ENCODE data around the gene NAALADL2. TPM values are rescaled to one million over a fixed set of nuclear protein-coding genes. Genes with fewer than 3 reads are reported as not detected.

The NAALADL2 gene
- total RNA-seq, 1 donor = 54.5 TPM

DNA sequence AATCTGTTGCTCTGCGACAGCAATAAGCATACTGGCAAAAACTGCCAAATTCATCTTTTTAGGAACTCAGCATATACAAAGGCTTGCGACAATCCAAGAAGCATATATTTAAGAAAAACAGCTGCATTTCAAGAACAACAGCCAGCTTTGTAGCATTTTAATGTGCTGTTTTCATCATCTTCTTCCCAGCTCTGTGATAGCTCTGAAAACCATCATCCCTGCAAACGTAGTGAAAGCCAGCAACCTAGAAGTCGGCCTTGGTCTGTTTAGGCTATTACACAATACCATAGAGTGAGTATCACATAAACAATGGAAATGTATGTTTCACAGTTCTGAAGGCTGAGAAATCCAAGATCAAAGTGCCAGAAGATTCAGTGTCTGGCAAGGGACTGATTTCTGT lies 187.5 kb downstream of the NAALADL2 start:
- peak; percentile 11 for DNase-seq (ENCODE audit: low read depth)

DNA sequence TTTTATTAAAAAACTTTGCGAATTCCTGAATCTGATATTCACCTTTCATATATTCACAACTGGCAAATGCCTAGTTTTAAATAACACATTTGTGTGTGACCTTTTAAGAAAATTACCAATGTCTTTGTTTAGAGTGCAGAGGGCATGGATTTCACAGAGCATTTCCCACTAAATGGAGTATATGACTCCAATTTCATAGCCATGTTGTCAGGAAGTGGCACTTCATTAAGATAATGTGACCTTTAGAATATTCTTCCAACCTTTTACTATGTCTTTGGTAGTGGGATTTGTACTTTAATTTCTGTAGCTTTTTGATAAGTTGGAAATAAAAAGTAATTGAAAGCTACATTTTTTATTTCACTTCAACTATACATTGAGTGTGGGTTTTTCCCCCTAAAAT lies 188.7 kb downstream of the NAALADL2 start:
- TF ChIP-seq, protein P1, sequence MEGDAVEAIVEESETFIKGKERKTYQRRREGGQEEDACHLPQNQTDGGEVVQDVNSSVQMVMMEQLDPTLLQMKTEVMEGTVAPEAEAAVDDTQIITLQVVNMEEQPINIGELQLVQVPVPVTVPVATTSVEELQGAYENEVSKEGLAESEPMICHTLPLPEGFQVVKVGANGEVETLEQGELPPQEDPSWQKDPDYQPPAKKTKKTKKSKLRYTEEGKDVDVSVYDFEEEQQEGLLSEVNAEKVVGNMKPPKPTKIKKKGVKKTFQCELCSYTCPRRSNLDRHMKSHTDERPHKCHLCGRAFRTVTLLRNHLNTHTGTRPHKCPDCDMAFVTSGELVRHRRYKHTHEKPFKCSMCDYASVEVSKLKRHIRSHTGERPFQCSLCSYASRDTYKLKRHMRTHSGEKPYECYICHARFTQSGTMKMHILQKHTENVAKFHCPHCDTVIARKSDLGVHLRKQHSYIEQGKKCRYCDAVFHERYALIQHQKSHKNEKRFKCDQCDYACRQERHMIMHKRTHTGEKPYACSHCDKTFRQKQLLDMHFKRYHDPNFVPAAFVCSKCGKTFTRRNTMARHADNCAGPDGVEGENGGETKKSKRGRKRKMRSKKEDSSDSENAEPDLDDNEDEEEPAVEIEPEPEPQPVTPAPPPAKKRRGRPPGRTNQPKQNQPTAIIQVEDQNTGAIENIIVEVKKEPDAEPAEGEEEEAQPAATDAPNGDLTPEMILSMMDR (IDR thresholded peaks at IDR 0.05; ENCODE audit: insufficient read depth, low read length) = no peak
- no peak for DNase-seq (ENCODE audit: low read depth)
- H3K4me3 ChIP-seq (ENCODE audit: low read depth, low read length) = no peak overlapping the region

More for the DNA sequence above, 187.5 kb downstream of the NAALADL2 start:
- no peak overlapping the region for H3K4me3 ChIP-seq (ENCODE audit: low read depth, low read length)
- TF ChIP-seq, protein P1 (IDR thresholded peaks at IDR 0.05; ENCODE audit: insufficient read depth, low read length) = no peak

DNA sequence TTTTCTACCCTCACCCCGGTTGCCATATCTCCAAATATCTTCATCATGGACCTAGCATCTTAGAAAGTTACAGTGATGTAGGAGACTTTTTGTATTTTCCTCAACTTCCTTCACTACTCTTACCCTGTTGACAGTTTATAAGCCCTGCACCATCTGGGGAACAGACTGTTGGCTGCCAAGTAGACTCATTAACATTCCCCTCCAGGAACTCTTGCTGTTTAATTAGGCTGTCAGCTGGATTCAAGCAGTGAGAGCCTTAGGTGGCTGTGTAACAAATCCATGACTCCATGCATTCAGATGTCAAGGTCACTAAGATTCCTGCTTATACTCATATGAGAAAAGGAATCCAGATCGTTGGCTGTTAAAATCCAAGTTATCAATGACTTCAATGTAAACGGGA lies 198.3 kb downstream of the NAALADL2 start:
- DNase-seq (ENCODE audit: low read depth) = no peak
- TF ChIP-seq, protein P1 (IDR thresholded peaks at IDR 0.05; ENCODE audit: insufficient read depth, low read length) = no peak
- no peak overlapping the region for H3K4me3 ChIP-seq (ENCODE audit: low read depth, low read length)

DNA sequence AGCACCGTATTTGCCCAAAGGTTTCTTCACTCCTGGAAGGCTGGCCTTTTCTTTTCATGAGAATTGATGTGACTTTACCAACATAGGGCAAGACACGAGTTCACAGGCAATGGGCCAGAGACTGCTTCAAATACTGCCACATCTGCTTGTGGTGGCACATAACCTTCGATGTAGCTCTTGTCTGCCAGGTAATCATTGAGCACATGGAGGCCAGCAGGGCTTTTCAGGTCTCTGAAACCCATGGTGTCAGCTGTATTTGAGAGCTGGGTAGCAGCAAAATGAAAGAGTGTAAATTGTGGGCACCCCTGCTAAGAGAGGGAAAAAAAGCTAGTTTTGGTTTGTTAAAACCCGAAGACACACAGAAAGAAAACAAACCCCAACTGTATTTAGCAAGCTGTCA lies 200.7 kb downstream of the NAALADL2 start:
- no peak for DNase-seq (ENCODE audit: low read depth)
- TF ChIP-seq, protein P1 (IDR thresholded peaks at IDR 0.05; ENCODE audit: insufficient read depth, low read length) = no peak

DNA sequence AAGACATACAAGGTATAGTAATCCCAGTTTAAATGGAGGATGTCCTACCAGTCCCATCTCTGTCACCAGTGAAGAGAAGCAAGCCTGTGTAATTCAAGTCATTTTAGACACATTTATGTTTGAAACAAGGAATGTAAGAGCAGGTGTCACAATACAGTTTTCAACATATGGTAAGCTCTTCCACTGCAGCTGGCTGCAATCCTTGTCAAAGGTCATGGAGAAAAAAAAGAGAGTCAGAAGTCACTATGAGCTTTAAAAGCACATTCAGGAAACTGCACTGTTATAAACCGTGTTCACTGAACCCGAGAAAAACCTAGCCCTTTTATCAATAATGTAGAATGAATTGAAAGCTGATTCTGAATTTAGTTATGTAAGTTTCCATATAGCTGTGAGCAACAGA lies 206.4 kb downstream of the NAALADL2 start:
- TF ChIP-seq, protein P1 (IDR thresholded peaks at IDR 0.05; ENCODE audit: insufficient read depth, low read length) = no peak
- no peak overlapping the region for H3K4me3 ChIP-seq (ENCODE audit: low read depth, low read length)
- no peak for DNase-seq (ENCODE audit: low read depth)

More for the DNA sequence above, 200.7 kb downstream of the NAALADL2 start:
- no peak overlapping the region for H3K4me3 ChIP-seq (ENCODE audit: low read depth, low read length)

DNA sequence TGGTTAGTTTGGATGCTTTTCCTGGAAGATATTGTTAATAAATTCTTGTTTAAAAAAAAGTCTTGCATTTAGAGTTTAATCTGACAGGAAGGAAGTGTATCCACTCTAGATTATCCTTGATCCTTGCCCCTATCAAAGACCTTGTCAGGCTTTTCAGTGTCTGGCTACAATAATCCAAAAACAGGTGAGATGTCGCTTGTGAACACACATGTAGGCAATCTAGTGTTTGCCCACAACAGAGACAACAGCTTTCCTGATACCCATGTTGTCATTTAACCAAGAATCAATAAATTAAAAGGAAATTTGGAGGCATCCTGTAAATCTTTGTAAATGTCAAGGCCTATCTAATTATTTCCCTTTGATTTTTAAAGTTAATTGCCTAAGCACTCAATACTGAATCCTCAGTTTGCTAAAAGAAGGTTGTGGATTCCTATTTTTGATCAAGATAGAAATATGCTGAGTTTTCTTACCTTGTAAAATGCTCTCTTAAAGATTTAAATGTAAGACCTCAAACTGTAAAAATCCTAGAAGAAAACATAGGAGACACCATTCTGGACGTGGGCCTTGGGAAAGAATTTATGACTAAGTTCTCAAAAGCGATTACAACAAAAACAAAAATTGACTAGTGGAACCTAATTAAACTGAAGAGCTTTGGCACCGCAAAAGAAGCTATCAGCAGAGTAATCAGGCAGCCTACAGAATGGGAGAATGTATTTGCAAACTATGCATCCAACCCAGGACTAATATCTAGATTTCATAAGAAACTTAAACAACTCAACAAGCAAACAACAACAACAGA lies 207.7 kb downstream of the NAALADL2 start:
- no peak overlapping the region for H3K4me3 ChIP-seq (ENCODE audit: low read depth, low read length)
- no peak for DNase-seq (ENCODE audit: low read depth)
- TF ChIP-seq, protein P1 (IDR thresholded peaks at IDR 0.05; ENCODE audit: insufficient read depth, low read length) = no peak

Measured in fibroblast of the aortic adventitia (primary cell).